ENCODE measurements around the gene DYNLT4.
"Not testable (repeated sequence)": the region's sequence is repeated elsewhere in the genome, so short reads cannot be mapped to it uniquely, and the experiment has no call there.

The DYNLT4 gene

GRCh38 chr1:44775078-44775929 is 31.8 kb downstream of the DYNLT4 start, which contains the start of gene RPS8:
Gene RPS8, plus strand, starts transcription at chr1:44775540. Its CDS starts 57 bp downstream, at chr1:44775597.
- peak; percentile 94 for DNase-seq (ENCODE audit: low spot score)
- in situ Hi-C loops (cut with MboI; ENCODE audit: low sequenced_read_pairs, unreplicated experiment), result no loop called here
- no peak for TF ChIP-seq CTCF (IDR thresholded peaks at IDR 0.05; ENCODE audit: borderline replicate concordance, control extremely low read depth, extremely low read depth, insufficient read depth, missing control alignments)

- DNase-seq (ENCODE audit: low spot score); in situ Hi-C loops (cut with MboI; ENCODE audit: low sequenced_read_pairs, unreplicated experiment): not testable (repeated sequence)
These were observed 40.7 kb downstream of the DYNLT4 start for GRCh38 chr1:44766421-44766820.

GRCh38 chr1:44760876-44761275 is 46.3 kb downstream of the DYNLT4 start:
- no peak for DNase-seq (ENCODE audit: low spot score)
- no peak for TF ChIP-seq CTCF (IDR thresholded peaks at IDR 0.05; ENCODE audit: borderline replicate concordance, control extremely low read depth, extremely low read depth, insufficient read depth, missing control alignments)
- in situ Hi-C loops (cut with MboI; ENCODE audit: low sequenced_read_pairs, unreplicated experiment), result no loop called here

GRCh38 chr1:44759077-44759476 is 48.1 kb downstream of the DYNLT4 start:
- DNase-seq (ENCODE audit: low spot score), result no peak
- in situ Hi-C loops (cut with MboI; ENCODE audit: low sequenced_read_pairs, unreplicated experiment), result no loop called here
- no peak for TF ChIP-seq CTCF (IDR thresholded peaks at IDR 0.05; ENCODE audit: borderline replicate concordance, control extremely low read depth, extremely low read depth, insufficient read depth, missing control alignments)

- in situ Hi-C loops (cut with MboI; ENCODE audit: low sequenced_read_pairs, unreplicated experiment), result no loop called here
- TF ChIP-seq CTCF (IDR thresholded peaks at IDR 0.05; ENCODE audit: borderline replicate concordance, control extremely low read depth, extremely low read depth, insufficient read depth, missing control alignments), result no peak
These were observed 49.7 kb downstream of the DYNLT4 start for GRCh38 chr1:44757420-44757819.

More at GRCh38 chr1:44757420-44757819, 49.7 kb downstream of the DYNLT4 start:
- no peak for DNase-seq (ENCODE audit: low spot score)

All from GM13976 (cell line).